Measurements from ENCODE around the gene ALS2CL. TPM values are rescaled to one million over a fixed set of nuclear protein-coding genes. Genes with fewer than 3 reads are reported as not detected.

The ALS2CL gene
- total RNA-seq, 1 experiment from 2014 or later: 4.9 TPM

- no peak overlapping the region for H3T11ph ChIP-seq (ENCODE audit: low read length)
- no peaks in the 10 kb centered on the region for H3K23me2 ChIP-seq (ENCODE audit: insufficient read length, low read depth, low read length, poor library complexity, severe bottlenecking)
- H3K4me1 ChIP-seq (ENCODE audit: insufficient read depth, low read length): no peaks in the 10 kb centered on the region; the same call in 1 of the 2 replicates
- no peaks in the 10 kb centered on the region for H3K36me3 Mint-ChIP-seq (ENCODE audit: insufficient read depth in 1 of 3, low read depth in 3 of 3)
- no peak overlapping the region for H2AFZ ChIP-seq (ENCODE audit: low read length)
- peak; percentile 22 for DNase-seq
- no peak overlapping the region for H3K4me2 ChIP-seq (ENCODE audit: insufficient read depth, insufficient read length, low read length)
- no peak overlapping the region for H2BK20ac ChIP-seq (ENCODE audit: low read depth, low read length, poor library complexity, severe bottlenecking)
- no peak overlapping the region for H4K91ac ChIP-seq (ENCODE audit: insufficient read length, low read depth, low read length)
- H2BK15ac ChIP-seq (ENCODE audit: low read depth, low read length): no peak overlapping the region
- H3K18ac ChIP-seq (ENCODE audit: insufficient read length, low read depth, low read length): no peak overlapping the region
- H4K20me1 ChIP-seq (ENCODE audit: control insufficient read depth, insufficient read depth, insufficient read length): no peaks in the 10 kb centered on the region
- no peak overlapping the region for H2BK120ac ChIP-seq (ENCODE audit: low read depth, low read length, poor library complexity, severe bottlenecking)
- H3K27ac ChIP-seq (ENCODE audit: insufficient read length, low read depth, low read length): no peak overlapping the region
- no peak overlapping the region for H2AK5ac ChIP-seq (ENCODE audit: insufficient read length, low read length)
- peaks cover 11 to 12% of the 10 kb centered on the region in 2 experiments for H3K4me1 Mint-ChIP-seq
- H4K5ac ChIP-seq (ENCODE audit: insufficient read length, low read depth, low read length): no peak overlapping the region
- no peaks in the 10 kb centered on the region; the same call in none of the 2 replicates for H3K27me3 Mint-ChIP-seq (ENCODE audit: low read depth)
- peak overlapping the region in 1 of 3 experiments; percentile 18; a peak in 3 of 7 replicates for H3K27ac Mint-ChIP-seq
- no peak overlapping the region for H3K14ac ChIP-seq (ENCODE audit: insufficient read depth, low read length)
- H3K79me1 ChIP-seq (ENCODE audit: insufficient read depth, low read depth, low read length, poor library complexity, severe bottlenecking): no peaks in the 10 kb centered on the region
- H2BK5ac ChIP-seq (ENCODE audit: insufficient read length, low read length): no peak overlapping the region
- no peak overlapping the region for H2BK12ac ChIP-seq (ENCODE audit: insufficient read length, low read depth, low read length)
- no peak overlapping the region for H3K23ac ChIP-seq (ENCODE audit: insufficient read length, low read depth, low read length)
- no peak overlapping the region for H3K4ac ChIP-seq (ENCODE audit: low read depth, low read length)
- H3K9me3 Mint-ChIP-seq: no peaks in the 10 kb centered on the region
- no peak overlapping the region for H3K4me3 Mint-ChIP-seq
- H3K27me3 ChIP-seq (ENCODE audit: insufficient read depth, low read length): no peaks in the 10 kb centered on the region
- H3K9ac ChIP-seq (ENCODE audit: extremely low read depth, insufficient read length, low read length): no peak overlapping the region
- WGBS (ENCODE audit: extremely low coverage, insufficient read length, low lambda C conversion rate): no CpG with 5 or more reads among the region's 8 CpGs
- no peak overlapping the region for H4K8ac ChIP-seq (replicated peaks; ENCODE audit: insufficient read length, low read depth, low read length)
- no peaks in the 10 kb centered on the region for H3K79me2 ChIP-seq (ENCODE audit: insufficient read depth, low read length)
- TF ChIP-seq CTCF (conservative IDR thresholded peaks at IDR 0.05): no peak
- no peaks in the 10 kb centered on the region for H3K9me3 ChIP-seq (ENCODE audit: control insufficient read depth, low read depth, low read length)
- no peak overlapping the region for H3K56ac ChIP-seq (ENCODE audit: insufficient read length, low read depth, low read length)
These were observed 25.4 kb downstream of the ALS2CL start for GRCh38 chr3:46668116-46668515.
